ENCODE measurements around the gene DRICH1.

- no peak for TF ChIP-seq CTCF (IDR thresholded peaks at IDR 0.05)
- TF ChIP-seq POLR2A (IDR thresholded peaks at IDR 0.05), result no peak
Observed at GRCh38 chr22:23566705-23567475, 65.2 kb downstream of the DRICH1 start.

Data from thyroid gland (tissue), 4 donors.